HTR-8/SVneo (cell line): ENCODE results near the gene CHD9.
"Not testable (repeated sequence)": the region's sequence is repeated elsewhere in the genome, so short reads cannot be mapped to it uniquely, and the experiment has no call there.

Experiments
- DNase-seq: peaks from one replicate; pipeline ENCODE4 v3.0.0; 2011; ENCODE audit warnings: low spot score, mixed read lengths; ENCODE audit not compliant: insufficient read length
- FAIRE-seq: peaks from 2 replicates; lab custom pipeline; 2011; peaks lifted over from hg19 to GRCh38; lab: Jason Lieb, UNC

CHD9 gene

DNA sequence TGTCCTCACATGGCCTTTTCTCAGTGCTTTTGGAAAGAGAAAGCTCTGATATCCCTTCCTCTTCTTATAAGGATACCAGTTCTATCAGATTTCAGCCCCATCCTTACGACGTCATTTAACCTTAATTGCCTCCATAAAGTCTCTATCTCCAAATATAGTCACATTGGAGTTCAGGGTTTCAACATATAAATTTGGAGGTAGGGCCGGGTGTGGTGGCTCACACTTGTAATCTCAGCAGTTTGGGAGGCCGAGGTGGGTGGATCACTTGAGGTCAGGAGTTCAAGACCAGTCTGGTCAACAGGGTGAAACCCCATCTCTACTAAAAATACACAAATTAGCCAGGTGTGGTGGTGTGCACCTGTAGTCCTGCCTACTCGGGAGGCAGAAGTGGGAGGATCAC is 7.3 kb upstream of the CHD9 start:
- not testable (repeated sequence) for DNase-seq, FAIRE-seq

DNA sequence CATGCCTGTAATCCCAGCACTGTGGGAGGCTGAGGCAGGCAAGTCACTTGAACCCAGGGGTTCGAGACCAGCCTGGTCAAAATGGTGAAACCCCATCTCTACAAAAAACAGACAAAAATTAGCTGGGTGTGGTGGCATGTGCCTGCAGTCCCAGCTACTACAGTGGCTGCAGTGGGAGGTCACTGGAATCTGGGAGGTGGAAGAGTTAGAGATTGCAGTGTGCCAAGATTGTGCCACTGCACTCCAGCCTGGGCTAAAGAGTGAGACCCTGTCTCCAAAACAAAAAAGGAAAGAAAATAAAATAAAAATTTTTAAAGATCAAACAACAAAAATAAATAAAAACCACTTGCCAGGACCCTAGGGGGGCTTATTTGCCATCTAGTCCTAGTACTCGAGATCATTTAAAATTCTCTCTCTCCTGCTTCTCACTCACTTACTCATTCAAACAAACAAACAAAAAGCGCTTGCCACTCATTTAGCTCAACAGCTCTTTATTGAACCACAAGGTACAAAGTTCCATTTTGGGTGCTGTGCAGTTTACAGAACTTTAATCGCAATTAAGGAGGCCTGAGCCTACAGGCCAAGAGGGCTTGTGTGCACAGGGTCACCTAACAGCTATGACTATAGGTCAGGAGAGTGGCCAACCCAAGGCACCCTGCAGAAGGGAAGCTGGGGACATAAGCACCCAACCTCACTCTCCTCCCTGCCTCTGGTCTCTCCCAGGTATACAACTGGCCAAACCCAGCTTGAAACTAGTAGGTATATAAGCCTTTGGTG is 6.5 kb upstream of the CHD9 start:
- FAIRE-seq (no peak), DNase-seq (no peak)

GRCh38 chr16:53051255-53051654 is 3.5 kb upstream of the CHD9 start:
- not testable (repeated sequence) for FAIRE-seq, DNase-seq

GRCh38 chr16:53052519-53053501 is 2.0 kb upstream of the CHD9 start, which contains the start of gene CHD9NB:
CHD9NB (minus strand) TSS chr16:53052897; CDS start chr16:53044158, 8,739 bp downstream.
- no peak for FAIRE-seq
- DNase-seq: peak; percentile 74

- FAIRE-seq (no peak), DNase-seq (no peak)
Measured at GRCh38 chr16:53053967-53054669, 673 bp upstream of the CHD9 start.

GRCh38 chr16:53055541-53056391 is 975 bp downstream of the CHD9 start:
- no peak for FAIRE-seq

DNA sequence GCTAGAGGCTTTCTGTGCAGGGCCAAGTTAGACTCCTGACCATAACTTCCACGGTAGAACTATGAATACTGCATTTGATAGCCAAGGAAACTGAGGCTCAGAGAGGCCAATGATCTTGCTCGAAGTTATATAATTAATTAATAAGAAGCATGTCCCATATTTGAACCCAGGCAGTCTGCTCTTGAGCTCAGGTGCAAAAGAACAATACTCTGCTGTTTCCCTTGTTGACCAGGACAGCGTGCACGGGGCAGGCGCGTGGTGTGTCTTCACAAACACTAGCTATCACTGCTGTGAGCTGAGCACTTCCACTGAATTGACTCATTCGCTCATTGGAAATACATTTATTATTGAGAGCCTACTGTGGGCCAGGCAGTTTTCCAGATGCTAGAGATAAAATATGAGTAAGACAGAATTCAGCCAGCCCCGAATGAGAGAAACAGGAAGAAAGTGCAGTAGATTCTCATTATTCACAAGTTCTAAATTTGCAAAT is 1.6 kb downstream of the CHD9 start:
- no peak for FAIRE-seq
- DNase-seq: no peak

More at GRCh38 chr16:53055541-53056391, 975 bp downstream of the CHD9 start:
- DNase-seq: peak; percentile 36

- DNase-seq (no peak), FAIRE-seq (no peak)
Measured at GRCh38 chr16:53057658-53058057, 2.9 kb downstream of the CHD9 start.

DNA sequence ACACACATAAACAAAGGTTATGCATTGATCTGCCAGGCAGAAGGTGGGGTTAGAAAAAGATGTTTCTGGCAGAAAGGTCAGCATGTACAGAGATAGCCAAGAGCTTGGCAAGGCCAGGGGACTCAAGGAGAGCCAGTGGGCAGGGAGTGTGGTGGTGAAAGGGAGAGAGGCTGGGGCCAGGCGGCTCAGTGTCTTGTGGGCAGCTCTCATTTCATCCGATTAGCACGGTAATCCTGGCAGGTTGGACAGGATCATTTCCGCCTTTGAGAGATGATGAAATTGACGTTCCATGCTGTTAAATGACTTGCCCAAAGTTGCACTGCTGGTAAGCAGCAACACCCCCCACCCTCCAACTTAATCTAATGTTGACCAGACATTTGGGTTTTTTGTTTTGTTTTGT is 3.6 kb downstream of the CHD9 start:
- no peak for FAIRE-seq
- DNase-seq: no peak

DNA sequence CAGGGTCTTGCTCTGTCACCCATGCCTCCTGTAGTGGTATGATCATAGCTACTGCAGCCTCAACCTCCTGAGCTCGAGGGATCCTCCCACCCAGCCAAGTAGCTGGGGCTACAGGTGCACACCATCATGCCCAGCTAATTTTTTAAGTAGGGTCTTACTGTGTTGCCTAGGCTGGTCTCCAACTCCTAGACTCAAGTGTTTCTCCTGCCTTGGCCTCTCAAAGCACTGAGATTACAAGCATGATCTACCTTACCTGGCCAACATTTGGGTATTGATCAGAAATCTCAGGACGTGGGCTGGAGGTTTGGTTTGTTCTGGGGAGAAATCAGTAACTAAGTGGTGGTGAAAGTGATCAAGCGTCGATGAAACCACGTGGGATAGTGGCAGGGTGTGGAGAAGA is 4.1 kb downstream of the CHD9 start:
- DNase-seq (no peak), FAIRE-seq (no peak)

DNA sequence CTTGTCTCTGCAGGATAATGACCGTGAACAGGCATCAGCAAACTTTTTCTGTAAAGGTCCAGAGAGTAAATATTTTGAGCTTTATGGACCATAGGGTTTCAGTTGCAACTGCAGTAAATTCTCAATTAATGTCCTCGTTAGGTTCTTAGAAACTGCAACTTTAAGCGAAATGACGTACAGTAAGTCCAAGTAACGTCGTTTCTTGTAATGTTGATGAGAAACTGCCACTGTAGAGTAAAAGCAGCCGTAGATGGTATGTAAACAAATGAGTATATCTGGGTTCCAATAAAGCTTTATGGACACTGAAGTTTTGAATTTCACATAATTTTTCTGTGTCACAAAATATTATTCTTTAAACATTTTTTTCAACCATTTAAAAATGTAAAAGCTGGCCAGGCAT is 4.9 kb downstream of the CHD9 start:
- FAIRE-seq: no peak
- no peak for DNase-seq

GRCh38 chr16:53061256-53061655 is 6.5 kb downstream of the CHD9 start:
- DNase-seq (no peak), FAIRE-seq (no peak)

- FAIRE-seq (no peak), DNase-seq (no peak)
Measured at GRCh38 chr16:53061701-53062159, 6.9 kb downstream of the CHD9 start.

- DNase-seq (no peak), FAIRE-seq (no peak)
Measured at GRCh38 chr16:53064081-53064578, 9.3 kb downstream of the CHD9 start.

- DNase-seq (no peak), FAIRE-seq (no peak)
Measured at GRCh38 chr16:53065461-53066061, 10.8 kb downstream of the CHD9 start.

- DNase-seq: no peak
- no peak for FAIRE-seq
Measured at GRCh38 chr16:53067675-53068074, 12.9 kb downstream of the CHD9 start.

GRCh38 chr16:53068423-53068833 is 13.6 kb downstream of the CHD9 start:
- DNase-seq (no peak), FAIRE-seq (no peak)

DNA sequence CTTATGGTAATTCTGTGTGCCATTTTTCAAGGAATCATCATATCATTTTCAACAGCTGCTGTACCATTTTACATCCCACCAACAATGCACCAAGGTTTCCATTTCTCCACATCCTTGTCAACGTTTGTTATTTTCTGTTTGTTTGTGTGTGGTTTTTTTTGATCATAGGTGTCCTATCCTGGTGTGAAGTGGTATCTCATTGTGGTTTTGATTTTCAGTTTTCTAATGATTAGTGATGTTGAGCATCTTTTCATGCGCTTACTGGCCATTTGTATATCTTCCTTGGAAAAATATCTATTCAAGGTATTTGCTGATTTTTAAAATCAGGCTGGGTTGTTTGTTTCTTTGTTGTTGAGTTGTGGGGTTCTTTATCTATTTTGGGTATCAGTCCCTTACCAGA is 15.0 kb downstream of the CHD9 start:
- no peak for DNase-seq
- no peak for FAIRE-seq
